Measurements from ENCODE around the gene SNTA1.

DNA sequence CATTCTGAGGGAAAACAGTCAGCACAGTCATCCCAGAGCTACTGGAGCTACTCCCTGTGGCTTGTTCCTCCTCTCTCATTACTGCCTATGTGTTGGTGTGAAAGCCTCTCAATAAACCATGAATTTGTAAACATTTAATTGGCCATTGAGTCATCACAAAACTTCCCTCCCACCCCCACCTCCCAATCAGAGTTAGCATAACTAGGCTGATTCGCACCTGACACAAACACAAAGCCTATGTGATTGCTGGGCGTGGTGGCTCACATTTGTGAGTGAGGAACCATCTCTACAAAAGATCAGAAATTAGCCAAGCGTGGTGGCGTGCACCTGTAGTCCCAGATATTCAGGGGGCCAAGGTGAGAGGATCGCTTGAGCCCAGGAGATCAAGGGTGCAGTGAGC lies 17.1 kb upstream of the SNTA1 start:
- TF ChIP-seq, protein P1, sequence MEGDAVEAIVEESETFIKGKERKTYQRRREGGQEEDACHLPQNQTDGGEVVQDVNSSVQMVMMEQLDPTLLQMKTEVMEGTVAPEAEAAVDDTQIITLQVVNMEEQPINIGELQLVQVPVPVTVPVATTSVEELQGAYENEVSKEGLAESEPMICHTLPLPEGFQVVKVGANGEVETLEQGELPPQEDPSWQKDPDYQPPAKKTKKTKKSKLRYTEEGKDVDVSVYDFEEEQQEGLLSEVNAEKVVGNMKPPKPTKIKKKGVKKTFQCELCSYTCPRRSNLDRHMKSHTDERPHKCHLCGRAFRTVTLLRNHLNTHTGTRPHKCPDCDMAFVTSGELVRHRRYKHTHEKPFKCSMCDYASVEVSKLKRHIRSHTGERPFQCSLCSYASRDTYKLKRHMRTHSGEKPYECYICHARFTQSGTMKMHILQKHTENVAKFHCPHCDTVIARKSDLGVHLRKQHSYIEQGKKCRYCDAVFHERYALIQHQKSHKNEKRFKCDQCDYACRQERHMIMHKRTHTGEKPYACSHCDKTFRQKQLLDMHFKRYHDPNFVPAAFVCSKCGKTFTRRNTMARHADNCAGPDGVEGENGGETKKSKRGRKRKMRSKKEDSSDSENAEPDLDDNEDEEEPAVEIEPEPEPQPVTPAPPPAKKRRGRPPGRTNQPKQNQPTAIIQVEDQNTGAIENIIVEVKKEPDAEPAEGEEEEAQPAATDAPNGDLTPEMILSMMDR (IDR thresholded peaks at IDR 0.05) = no peak
- TF ChIP-seq POLR2AphosphoS5 (IDR thresholded peaks at IDR 0.05; ENCODE audit: low read depth, low read length) = no peak

Data from SK-N-SH (cell line).